Lower lobe of right lung (tissue), 2 donors: ENCODE results near the gene C1S. TPM values are rescaled to one million over a fixed set of nuclear protein-coding genes. Genes with fewer than 3 reads are reported as not detected.

Experiments used
- ATAC-seq, 2 donors: fragments of 200-7000 bp; cut with Tn5 transposase; one replicate each; pipeline ENCODE4 v1.9.1; 2020 to 2022; ENCODE audit warnings: mild to moderate bottlenecking in 2 of 2, moderate library complexity in 2 of 2
- DNase-seq: peaks from one replicate; pipeline ENCODE4 v3.0.0-alpha.2; 2020
- H3K27ac ChIP-seq: fragments of 200-600 bp; one replicate; pipeline ENCODE4 v1.8.0; 2022
- H3K27me3 ChIP-seq: fragments of 200-600 bp; one replicate; pipeline ENCODE4 v1.8.0; 2022; ENCODE audit warnings: low read depth
- H3K36me3 ChIP-seq: fragments of 200-600 bp; one replicate; pipeline ENCODE4 v1.8.0; 2022; ENCODE audit warnings: mild to moderate bottlenecking
- H3K4me1 ChIP-seq: fragments of 200-600 bp; one replicate; pipeline ENCODE4 v1.8.0; 2022
- H3K4me3 ChIP-seq: fragments of 200-600 bp; one replicate; pipeline ENCODE4 v1.8.0; 2022; ENCODE audit warnings: mild to moderate bottlenecking
- H3K9me3 ChIP-seq: fragments of 200-600 bp; one replicate; pipeline ENCODE4 v1.8.0; 2022
- intact Hi-C: fragments of 100-400 bp; cut with DNase I; formaldehyde crosslinking; loops from one replicate; pipeline ENCODE4 v1.11.0; 2022
- total RNA-seq: library from RNA; stranded (reverse); fragmentation: NEBNext Ultra II Directional; extraction: Animal tissue kit (Norgen Biotek cat#: 25700); gene quantifications from one replicate; pipeline ENCODE4 v1.2.1, GENCODE V29; 2021
- TF ChIP-seq, protein P1 (sequence below): fragments of 200-600 bp; IDR thresholded peaks from one replicate; pipeline ENCODE4 v1.8.0; 2022; ENCODE audit warnings: antibody characterized with exemption, mild to moderate bottlenecking
- donor health status: DM: no; HTN: yes; CAD: no; lungs with severe emphysema.

C1S gene
- total RNA-seq, 1 donor from 2014 or later, result 280 TPM

GRCh38 chr12:7059780-7060179, 738 bp upstream of the C1S start:
- intact Hi-C loops, result no loop called here
- Histone ChIP-seq H3K27me3 (no peaks in the 10 kb centered on the region), H3K4me3 (no peak overlapping the region), H3K9me3 (no peaks in the 10 kb centered on the region), H3K4me1 (peaks cover 27% of the 10 kb centered on the region), H3K27ac (no peak overlapping the region), H3K36me3 (peaks cover 10% of the 10 kb centered on the region)
- peak in 1 of 2 donors; percentile 16 for ATAC-seq
- TF ChIP-seq, protein P1, sequence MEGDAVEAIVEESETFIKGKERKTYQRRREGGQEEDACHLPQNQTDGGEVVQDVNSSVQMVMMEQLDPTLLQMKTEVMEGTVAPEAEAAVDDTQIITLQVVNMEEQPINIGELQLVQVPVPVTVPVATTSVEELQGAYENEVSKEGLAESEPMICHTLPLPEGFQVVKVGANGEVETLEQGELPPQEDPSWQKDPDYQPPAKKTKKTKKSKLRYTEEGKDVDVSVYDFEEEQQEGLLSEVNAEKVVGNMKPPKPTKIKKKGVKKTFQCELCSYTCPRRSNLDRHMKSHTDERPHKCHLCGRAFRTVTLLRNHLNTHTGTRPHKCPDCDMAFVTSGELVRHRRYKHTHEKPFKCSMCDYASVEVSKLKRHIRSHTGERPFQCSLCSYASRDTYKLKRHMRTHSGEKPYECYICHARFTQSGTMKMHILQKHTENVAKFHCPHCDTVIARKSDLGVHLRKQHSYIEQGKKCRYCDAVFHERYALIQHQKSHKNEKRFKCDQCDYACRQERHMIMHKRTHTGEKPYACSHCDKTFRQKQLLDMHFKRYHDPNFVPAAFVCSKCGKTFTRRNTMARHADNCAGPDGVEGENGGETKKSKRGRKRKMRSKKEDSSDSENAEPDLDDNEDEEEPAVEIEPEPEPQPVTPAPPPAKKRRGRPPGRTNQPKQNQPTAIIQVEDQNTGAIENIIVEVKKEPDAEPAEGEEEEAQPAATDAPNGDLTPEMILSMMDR, result no peak
- DNase-seq, result no peak

DNA sequence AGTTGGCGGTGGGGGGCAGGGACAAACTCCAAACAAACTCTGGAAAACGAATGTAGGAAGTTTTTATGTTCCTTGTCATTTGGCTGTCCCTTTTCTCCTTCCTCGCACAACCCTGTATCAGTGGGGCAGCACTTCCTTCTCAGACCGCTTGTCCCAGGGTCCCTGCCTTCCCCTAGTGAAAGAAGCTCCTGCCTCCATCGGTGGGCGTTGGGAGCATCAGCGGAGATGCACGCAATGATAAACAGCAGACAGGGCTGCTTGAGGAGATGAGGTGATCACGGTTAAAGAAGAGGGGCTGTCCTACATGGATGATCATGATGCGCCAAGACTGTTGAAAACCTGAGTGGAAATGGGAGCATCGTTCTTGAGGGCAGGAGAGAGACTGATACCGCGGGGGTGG, 620 bp downstream of the C1S start:
- TF ChIP-seq, protein P1, result no peak
- ATAC-seq (peak in 1 of 2 donors; percentile 16), DNase-seq (no peak)
- intact Hi-C loops, result no loop called here
- Histone ChIP-seq H3K27me3 (no peaks in the 10 kb centered on the region), H3K4me3 (peak overlapping the region; percentile 50), H3K27ac (peak overlapping the region; percentile 70), H3K9me3 (no peaks in the 10 kb centered on the region), H3K36me3 (peaks cover 22% of the 10 kb centered on the region), H3K4me1 (peaks cover 27% of the 10 kb centered on the region)

- Histone ChIP-seq H3K27ac (peak overlapping the region; percentile 70), H3K4me3 (peak overlapping the region; percentile 50), H3K27me3 (no peaks in the 10 kb centered on the region), H3K4me1 (peaks cover 27% of the 10 kb centered on the region), H3K36me3 (peaks cover 25% of the 10 kb centered on the region), H3K9me3 (no peaks in the 10 kb centered on the region)
- TF ChIP-seq, protein P1, result no peak
- DNase-seq, result no peak
- intact Hi-C loops, result no loop called here
- no peak for ATAC-seq
Measured at GRCh38 chr12:7061596-7061995, 1.1 kb downstream of the C1S start.

DNA sequence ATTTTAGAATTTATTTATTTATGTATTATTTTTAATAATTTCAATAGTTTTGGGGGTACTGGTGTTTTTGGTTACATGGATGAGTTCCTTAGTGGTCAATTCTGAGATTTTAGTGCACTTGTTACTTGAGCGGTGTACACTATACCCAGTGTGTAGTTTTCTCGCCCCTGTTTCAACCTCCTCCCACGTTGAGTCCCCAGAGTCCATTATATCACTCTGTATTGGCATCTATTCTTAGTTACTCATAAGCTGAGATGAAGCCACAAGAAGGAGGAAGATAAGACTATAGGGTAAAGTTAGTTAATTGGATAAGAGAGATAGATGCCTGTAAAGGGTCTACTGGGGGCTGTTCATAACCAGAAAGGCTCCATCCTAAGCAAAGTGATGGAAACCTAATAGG, 4.0 kb downstream of the C1S start:
- Histone ChIP-seq H3K4me3 (no peak overlapping the region), H3K9me3 (no peaks in the 10 kb centered on the region), H3K27ac (no peak overlapping the region), H3K27me3 (no peaks in the 10 kb centered on the region), H3K36me3 (peaks cover 34% of the 10 kb centered on the region), H3K4me1 (peaks cover 18% of the 10 kb centered on the region)
- no peak for ATAC-seq
- TF ChIP-seq, protein P1, result no peak
- DNase-seq, result no peak
- intact Hi-C loops, result no loop called here

DNA sequence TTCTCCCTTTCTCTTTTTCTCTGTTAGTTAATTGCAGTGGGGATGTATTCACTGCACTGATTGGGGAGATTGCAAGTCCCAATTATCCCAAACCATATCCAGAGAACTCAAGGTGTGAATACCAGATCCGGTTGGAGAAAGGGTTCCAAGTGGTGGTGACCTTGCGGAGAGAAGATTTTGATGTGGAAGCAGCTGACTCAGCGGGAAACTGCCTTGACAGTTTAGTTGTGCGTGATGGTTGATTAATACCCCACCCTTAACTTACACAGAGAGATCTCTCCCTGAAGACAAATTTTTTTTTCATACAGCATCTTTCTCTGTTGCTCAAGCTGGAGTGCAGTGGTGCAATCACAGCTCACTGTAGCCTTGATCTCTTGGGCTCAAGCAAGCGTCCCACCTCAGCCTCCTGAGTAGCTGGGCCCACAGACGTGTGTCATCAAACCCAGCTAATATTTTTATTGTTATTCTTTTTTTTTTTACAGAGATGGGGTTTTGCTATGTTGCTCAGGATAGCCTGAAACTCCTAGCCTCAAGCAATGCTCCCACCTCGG, 4.6 kb downstream of the C1S start:
- intact Hi-C loops, result no loop called here
- Histone ChIP-seq H3K36me3 (peaks cover 40% of the 10 kb centered on the region), H3K4me1 (peaks cover 12% of the 10 kb centered on the region), H3K27ac (no peak overlapping the region), H3K27me3 (no peaks in the 10 kb centered on the region), H3K9me3 (no peaks in the 10 kb centered on the region), H3K4me3 (no peak overlapping the region)
- no peak for ATAC-seq
- DNase-seq, result no peak
- TF ChIP-seq, protein P1, result no peak

- no peak overlapping the region for H3K27ac ChIP-seq
Measured at GRCh38 chr12:7066596-7066995, 6.1 kb downstream of the C1S start.

More at GRCh38 chr12:7066596-7066995, 6.1 kb downstream of the C1S start:
- H3K36me3 ChIP-seq, result peaks cover 43% of the 10 kb centered on the region
- H3K4me3 ChIP-seq, result no peak overlapping the region
- H3K9me3 ChIP-seq, result no peaks in the 10 kb centered on the region
- H3K27me3 ChIP-seq, result no peaks in the 10 kb centered on the region
- no peaks in the 10 kb centered on the region for H3K4me1 ChIP-seq
- DNase-seq, result no peak
- no peak for ATAC-seq
- TF ChIP-seq, protein P1, result no peak
- intact Hi-C loops, result no loop called here
